HEK293 (cell line): ENCODE results near the gene KCTD17.

Experiments
- CTCF ChIP-seq: fragments of 450-650 bp; formaldehyde crosslinking; IDR thresholded peaks from 2 replicates; pipeline ENCODE4 v1.5.1; 2016; ENCODE audit warnings: missing biosample characterization, missing genetic modification characterization
- GLI4 ChIP-seq: fragments of 450-650 bp; formaldehyde crosslinking; IDR thresholded peaks from 2 replicates; pipeline ENCODE4 v1.5.1; 2016; ENCODE audit warnings: missing biosample characterization, missing genetic modification characterization
- SETDB1 ChIP-seq: IDR thresholded peaks from one replicate; pipeline ENCODE4 v1.6.1; 2017; ENCODE audit warnings: mild to moderate bottlenecking, low read length, moderate library complexity, mixed read lengths; ENCODE audit not compliant: insufficient read length
- YY1 ChIP-seq: fragments of 450-650 bp; formaldehyde crosslinking; IDR thresholded peaks from 2 replicates; pipeline ENCODE4 v1.5.1; 2018; ENCODE audit warnings: missing biosample characterization, missing genetic modification characterization
- ZNF138 ChIP-seq: fragments of 450-650 bp; formaldehyde crosslinking; IDR thresholded peaks from 2 replicates; pipeline ENCODE4 v1.5.1; 2016; ENCODE audit warnings: missing biosample characterization, missing genetic modification characterization, borderline replicate concordance
- ZNF223 ChIP-seq: fragments of 450-650 bp; formaldehyde crosslinking; IDR thresholded peaks from 2 replicates; pipeline ENCODE4 v1.5.1; 2016; ENCODE audit warnings: missing biosample characterization, missing genetic modification characterization
- ZNF239 ChIP-seq: fragments of 450-650 bp; formaldehyde crosslinking; IDR thresholded peaks from 2 replicates; pipeline ENCODE4 v1.5.1; 2016; ENCODE audit warnings: missing biosample characterization, missing genetic modification characterization
- ZNF473 ChIP-seq: fragments of 450-650 bp; formaldehyde crosslinking; IDR thresholded peaks from 2 replicates; pipeline ENCODE4 v1.5.1; 2017; ENCODE audit warnings: missing biosample characterization, missing genetic modification characterization
- ZNF549 ChIP-seq: fragments of 450-650 bp; IDR thresholded peaks from 2 replicates; pipeline ENCODE4 v1.5.1; 2018; ENCODE audit warnings: missing biosample characterization, missing genetic modification characterization, mild to moderate bottlenecking, inconsistent platforms, moderate library complexity
- ZNF692 ChIP-seq: fragments of 450-650 bp; formaldehyde crosslinking; IDR thresholded peaks from 2 replicates; pipeline ENCODE4 v1.5.1; 2016; ENCODE audit warnings: missing biosample characterization, missing genetic modification characterization
- ZNF747 ChIP-seq: fragments of 450-650 bp; formaldehyde crosslinking; IDR thresholded peaks from 2 replicates; pipeline ENCODE4 v1.5.1; 2016; ENCODE audit warnings: missing biosample characterization, missing genetic modification characterization
- ZNF776 ChIP-seq: fragments of 450-650 bp; formaldehyde crosslinking; IDR thresholded peaks from 2 replicates; pipeline ENCODE4 v1.5.0; 2017; ENCODE audit warnings: missing biosample characterization, missing genetic modification characterization, borderline replicate concordance
- ZSCAN30 ChIP-seq: fragments of 450-650 bp; IDR thresholded peaks from 2 replicates; pipeline ENCODE4 v1.5.1; 2018; ENCODE audit warnings: missing biosample characterization, mild to moderate bottlenecking, missing genetic modification characterization, moderate library complexity

- TF ChIP-seq ZNF223 (tag by site-specific recombination) (no peak), ZSCAN30 (tag by site-specific recombination) (no peak), SETDB1 (no peak), ZNF549 (tag by site-specific recombination) (no peak), CTCF (tag by site-specific recombination) (no peak), YY1 (tag by site-specific recombination) (no peak), ZNF692 (tag by site-specific recombination) (no peak), ZNF138 (no peak), ZNF239 (tag by site-specific recombination) (no peak), ZNF473 (tag by site-specific recombination) (no peak), ZNF747 (tag by site-specific recombination) (no peak), ZNF776 (tag by site-specific recombination) (no peak), GLI4 (no peak)
These were observed 23.0 kb downstream of the KCTD17 start for GRCh38 chr22:37074537-37074936.
